Measurements from ENCODE around the gene LMTK3.

DNA sequence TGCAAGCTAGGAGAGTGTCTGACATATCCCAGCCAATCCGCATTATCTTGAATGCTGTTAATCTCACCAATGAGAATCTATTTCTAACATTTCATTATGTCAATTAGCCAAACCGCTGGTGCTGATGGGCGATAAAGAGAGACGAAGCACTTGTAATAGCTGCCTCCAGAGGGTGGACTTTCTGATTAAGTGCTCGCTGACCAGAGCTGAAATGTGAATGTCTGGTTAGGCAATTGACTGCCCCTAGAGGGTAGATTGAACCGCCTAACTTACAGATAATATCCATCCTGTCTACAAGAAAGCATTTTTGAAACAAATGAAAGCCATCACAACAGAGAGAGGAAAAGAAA is 66.4 kb downstream of the LMTK3 start:
- TF ChIP-seq, protein P1, sequence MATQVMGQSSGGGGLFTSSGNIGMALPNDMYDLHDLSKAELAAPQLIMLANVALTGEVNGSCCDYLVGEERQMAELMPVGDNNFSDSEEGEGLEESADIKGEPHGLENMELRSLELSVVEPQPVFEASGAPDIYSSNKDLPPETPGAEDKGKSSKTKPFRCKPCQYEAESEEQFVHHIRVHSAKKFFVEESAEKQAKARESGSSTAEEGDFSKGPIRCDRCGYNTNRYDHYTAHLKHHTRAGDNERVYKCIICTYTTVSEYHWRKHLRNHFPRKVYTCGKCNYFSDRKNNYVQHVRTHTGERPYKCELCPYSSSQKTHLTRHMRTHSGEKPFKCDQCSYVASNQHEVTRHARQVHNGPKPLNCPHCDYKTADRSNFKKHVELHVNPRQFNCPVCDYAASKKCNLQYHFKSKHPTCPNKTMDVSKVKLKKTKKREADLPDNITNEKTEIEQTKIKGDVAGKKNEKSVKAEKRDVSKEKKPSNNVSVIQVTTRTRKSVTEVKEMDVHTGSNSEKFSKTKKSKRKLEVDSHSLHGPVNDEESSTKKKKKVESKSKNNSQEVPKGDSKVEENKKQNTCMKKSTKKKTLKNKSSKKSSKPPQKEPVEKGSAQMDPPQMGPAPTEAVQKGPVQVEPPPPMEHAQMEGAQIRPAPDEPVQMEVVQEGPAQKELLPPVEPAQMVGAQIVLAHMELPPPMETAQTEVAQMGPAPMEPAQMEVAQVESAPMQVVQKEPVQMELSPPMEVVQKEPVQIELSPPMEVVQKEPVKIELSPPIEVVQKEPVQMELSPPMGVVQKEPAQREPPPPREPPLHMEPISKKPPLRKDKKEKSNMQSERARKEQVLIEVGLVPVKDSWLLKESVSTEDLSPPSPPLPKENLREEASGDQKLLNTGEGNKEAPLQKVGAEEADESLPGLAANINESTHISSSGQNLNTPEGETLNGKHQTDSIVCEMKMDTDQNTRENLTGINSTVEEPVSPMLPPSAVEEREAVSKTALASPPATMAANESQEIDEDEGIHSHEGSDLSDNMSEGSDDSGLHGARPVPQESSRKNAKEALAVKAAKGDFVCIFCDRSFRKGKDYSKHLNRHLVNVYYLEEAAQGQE (IDR thresholded peaks at IDR 0.05; ENCODE audit: insufficient read depth in 1 of 2, low read depth in 2 of 2, low read length in 1 of 2): no peak
- TF ChIP-seq CTCF (IDR thresholded peaks at IDR 0.05): peak; percentile 67; the same call in 1 of the 2 replicates
